Epidermal melanocyte (primary cell): ENCODE measurements around the gene NETO1.

ENCODE experiments used
- DNase-seq: peaks from one replicate; pipeline ENCODE4 v3.0.0; 2011; ENCODE audit warnings: low spot score; ENCODE audit not compliant: insufficient read length

The NETO1 gene

GRCh38 chr18:72727776-72728175, 140.0 kb downstream of the NETO1 start:
- DNase-seq, result no peak

GRCh38 chr18:72727038-72727655, 140.6 kb downstream of the NETO1 start:
- no peak for DNase-seq

GRCh38 chr18:72726201-72726600, 141.6 kb downstream of the NETO1 start:
- DNase-seq, result no peak

- no peak for DNase-seq
Observed at GRCh38 chr18:72721330-72721729, 146.5 kb downstream of the NETO1 start.

GRCh38 chr18:72720116-72720515, 147.7 kb downstream of the NETO1 start:
- DNase-seq, result no peak

DNA sequence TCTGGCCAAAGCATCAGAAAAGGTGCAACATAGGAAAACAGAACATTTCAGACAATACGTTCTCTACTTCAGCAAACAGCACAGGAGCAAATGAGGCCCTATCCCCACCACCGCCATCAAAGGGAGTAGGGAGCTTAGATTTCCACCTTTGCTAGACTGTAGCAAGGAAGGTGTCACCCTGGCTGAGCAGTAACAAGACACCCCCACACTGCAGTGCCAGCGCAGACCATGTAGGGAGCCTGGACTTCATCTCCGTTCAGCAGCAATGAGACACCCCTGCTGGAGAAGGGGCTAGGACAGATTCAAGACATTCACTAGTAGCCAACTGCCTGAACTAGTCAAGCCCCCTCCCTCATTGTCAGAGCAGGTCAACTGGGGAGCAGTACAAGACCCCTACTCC, 163.6 kb downstream of the NETO1 start:
- DNase-seq, result no peak

DNA sequence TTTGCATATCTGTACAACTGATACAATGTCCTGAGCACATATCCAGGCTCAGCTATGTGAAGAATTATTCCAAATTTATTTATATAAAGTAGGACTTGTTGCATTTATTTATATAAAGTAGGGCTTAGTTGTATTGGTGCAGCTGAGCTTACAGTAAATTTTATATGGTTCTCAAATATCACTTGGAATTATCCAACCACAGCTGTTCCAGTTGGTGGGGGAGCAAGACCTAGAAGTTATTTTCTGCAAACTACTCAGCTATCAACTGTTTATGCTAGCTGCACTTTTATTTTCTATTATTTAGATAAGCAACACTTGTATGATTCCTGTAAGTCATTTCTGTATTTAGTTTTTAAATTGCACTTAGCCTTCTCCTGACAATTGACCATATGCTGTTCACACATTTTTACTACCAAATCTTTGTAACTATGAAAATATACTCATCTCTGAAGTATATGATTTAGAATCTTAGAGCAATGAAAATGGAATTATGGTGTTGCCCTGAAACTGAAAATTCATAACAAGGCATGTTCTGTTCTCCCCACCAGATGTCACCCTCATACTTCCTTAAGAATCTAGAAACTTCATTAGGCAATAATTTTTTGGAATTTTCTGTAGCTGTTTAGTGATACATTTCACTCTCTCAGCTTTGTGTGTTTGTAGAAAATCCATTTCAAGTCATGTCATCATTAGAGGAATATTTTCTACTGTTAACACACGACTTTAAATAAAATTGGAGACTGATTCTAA, 166.7 kb downstream of the NETO1 start:
- DNase-seq, result peak; percentile 30

- no peak for DNase-seq
Observed at GRCh38 chr18:72697706-72698105, 170.1 kb downstream of the NETO1 start.

GRCh38 chr18:72692595-72692994, 175.2 kb downstream of the NETO1 start:
- no peak for DNase-seq
